GM18873 (cell line): ENCODE measurements around the gene AP1S1.

Source experiments
- ATAC-seq: cut with Tn5 transposase; IDR thresholded peaks from one replicate; pipeline ENCODE4 v1.9.1; 2021; ENCODE audit warnings: mild to moderate bottlenecking, moderate library complexity, moderate number of reproducible peaks; ENCODE audit not compliant: unreplicated experiment, low FRiP score

Gene AP1S1

GRCh38 chr7:101156277-101156676, 2.0 kb downstream of the AP1S1 start:
- ATAC-seq = no peak

DNA sequence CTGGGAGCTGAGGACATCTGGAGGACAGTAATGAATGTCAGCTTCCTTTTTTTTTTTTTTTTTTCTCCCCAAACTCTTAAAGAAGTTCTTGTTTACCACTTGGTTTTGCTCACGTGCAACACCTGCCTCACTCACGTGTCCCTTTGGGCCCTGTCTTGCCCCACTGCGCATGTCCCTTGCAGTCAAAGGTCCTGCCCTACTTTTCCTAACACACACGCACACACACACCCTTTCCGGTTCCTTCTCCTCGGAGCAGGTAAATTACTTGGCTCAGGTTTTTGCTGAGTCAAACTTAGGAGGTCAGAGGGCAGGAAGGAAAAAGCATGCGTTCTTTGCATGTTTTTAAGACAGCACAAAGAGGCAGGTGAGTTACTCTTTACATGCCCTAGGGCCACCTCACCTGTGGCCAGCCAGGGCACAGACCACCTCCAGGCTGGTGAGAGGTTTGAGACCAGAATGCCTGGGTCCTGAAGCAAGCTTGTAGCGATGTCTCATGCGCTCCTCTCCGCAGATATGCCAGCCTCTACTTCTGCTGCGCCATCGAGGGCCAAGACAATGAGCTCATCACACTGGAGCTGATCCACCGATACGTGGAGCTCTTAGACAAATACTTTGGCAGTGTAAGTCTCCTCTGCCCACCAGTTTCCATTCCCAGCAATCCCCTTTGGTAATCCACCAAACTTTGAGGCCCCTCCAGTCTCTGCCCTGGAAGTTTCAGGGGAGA, 2.8 kb downstream of the AP1S1 start:
- ATAC-seq = no peak

GRCh38 chr7:101159696-101160674, 5.7 kb downstream of the AP1S1 start:
- no peak for ATAC-seq

DNA sequence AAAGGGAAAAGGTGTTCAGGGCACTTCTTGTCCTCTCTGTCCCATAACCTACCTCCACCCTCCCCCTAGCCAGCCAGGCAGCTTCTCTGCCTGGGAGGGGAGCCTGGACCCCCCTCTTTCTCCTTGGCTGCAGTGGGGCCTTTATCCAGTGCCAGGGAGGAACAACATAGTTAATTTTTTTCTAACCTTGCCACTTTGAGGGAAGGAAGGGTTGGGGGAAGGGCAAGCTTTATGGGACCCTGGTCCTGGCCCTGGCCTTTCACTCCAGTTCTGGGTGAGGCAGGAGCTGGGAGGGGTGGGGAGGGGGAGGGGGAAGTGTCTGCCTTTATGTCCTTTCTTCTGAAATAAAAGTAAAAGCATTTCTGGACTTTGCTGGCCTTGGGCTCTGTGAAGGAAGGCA, 6.6 kb downstream of the AP1S1 start:
- ATAC-seq = no peak

GRCh38 chr7:101161692-101162471, 7.6 kb downstream of the AP1S1 start:
- ATAC-seq = no peak

DNA sequence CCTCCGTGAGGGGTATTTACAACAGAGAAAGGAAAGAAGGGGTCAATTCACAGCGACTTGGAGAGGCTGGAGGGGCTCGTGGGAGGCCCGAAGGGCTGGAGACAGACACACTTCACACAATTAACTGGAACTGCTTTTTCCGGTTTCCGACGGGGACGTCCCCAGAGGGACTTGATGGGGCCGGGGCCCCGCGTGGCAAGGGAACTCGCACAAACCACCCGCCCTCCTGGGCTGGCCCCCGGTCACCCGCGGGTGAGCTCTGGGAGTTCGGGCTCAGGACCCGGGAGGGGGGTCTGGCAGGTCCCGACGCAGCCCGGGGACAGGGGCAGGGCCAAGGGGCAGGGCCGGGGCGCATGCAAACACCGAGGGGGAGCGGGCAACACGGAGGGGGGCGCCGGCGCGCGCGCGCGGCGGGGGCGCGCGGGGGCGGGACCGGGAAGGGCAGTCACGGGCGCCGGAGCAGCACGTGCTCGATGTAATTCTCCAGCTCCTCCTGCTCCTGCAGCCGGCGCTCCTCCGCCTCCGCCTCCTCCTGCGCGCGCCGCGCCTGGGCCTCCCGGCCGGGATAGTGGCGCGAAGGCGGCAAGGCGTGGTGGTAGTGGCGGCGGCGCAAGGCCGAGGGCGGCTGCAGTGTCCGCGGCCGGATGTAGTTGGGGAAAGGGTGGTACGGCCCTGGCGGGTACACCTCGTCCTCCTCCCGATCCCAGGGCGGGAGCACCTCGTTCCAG, 8.4 kb downstream of the AP1S1 start:
- ATAC-seq = no peak

- no peak for ATAC-seq
Observed at GRCh38 chr7:101163279-101164070, 9.2 kb downstream of the AP1S1 start.

- ATAC-seq = no peak
Observed at GRCh38 chr7:101164071-101164840, 10.0 kb downstream of the AP1S1 start.

DNA sequence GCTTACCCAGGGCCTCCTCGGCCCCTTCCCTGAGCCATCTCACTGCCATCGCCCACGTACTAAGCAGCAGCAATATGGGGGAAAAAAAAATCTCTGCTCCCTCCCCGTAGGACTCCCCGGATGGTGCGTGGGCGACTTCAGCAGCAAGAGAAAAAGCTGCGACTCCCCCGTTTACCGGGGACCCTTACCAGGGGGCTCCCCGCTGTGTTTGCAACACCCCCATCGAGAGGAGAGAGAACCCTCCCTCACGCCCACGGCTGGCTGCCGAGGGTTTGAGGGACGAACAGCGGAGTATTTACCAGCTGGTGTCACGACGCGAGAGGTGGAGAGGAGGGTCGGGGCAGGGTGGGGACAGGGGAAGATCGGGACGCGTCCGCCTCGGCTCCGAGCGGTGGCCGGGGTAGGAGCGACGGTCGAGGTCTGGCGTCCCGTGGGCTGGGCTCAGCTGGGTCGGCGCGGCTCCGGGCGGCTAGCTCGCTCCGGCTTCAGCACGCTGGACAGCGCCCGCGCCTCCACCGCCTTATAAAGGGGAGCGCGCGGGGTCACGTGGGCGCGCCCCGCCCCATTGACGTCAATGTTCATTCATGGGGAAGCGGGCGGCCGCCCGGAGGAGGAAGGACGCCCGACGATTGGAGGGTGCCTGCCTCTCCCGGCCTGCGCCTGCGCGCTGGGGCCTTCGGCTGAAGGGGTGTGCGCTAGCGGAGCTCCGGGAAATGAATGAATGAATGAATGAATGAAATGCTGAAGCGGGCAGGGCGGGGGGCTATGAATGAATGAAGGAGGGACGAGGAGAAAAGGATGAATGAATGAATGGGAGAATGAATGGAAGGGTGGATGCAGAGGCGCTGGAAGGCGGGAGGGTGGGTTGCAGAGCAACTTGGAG, 11.0 kb downstream of the AP1S1 start, which contains the start of gene VGF:
Gene VGF, minus strand, starts transcription at position 495 of the 883 bp plus-strand sequence. CDS start 726 bp downstream, outside the sequence.
- peak; percentile 72 for ATAC-seq

GRCh38 chr7:101165958-101166647, 11.8 kb downstream of the AP1S1 start:
- ATAC-seq = no peak

GRCh38 chr7:101166648-101166908, 12.3 kb downstream of the AP1S1 start:
- no peak for ATAC-seq

- no peak for ATAC-seq
Observed at GRCh38 chr7:101166909-101167644, 12.8 kb downstream of the AP1S1 start.

DNA sequence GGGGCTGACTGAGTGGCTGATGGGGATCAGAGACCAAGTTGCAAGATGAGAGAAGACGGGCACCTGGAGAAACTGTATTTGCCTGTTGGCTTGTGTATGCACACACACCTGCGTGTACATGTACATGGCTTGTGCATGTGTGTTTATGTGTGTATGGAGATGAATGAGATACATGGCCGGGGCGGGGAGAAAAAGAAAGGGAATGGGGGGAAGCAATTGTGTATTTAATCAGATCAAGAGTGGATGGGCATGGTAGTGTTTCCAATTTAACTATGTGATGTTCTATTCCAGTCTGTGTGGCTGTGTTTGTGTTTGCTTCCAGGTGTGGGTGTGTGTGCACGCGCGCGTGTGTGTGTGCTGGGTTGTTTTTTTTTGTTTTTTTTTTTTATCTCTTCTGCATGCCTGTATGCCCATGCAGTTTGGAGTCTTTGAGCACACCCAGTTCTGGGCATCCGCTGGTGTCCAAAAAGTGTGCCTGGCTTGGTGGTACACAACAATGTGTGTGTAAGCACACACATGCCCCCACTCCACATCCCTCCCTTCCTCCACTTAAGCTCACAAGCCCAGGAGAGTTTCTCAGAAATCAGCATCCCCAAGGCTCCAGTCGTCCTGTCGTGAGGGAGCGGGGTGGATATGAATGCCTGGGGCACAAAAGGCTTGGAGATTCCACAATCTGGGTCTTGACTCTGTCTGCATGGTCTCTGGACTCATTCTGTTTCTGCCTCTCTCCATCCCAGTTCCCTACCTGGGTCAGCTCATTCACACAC, 13.6 kb downstream of the AP1S1 start:
- no peak for ATAC-seq

- ATAC-seq = no peak
Observed at GRCh38 chr7:101168412-101169049, 14.3 kb downstream of the AP1S1 start.

GRCh38 chr7:101169110-101169837, 15.0 kb downstream of the AP1S1 start:
- ATAC-seq = no peak
